ENCODE measurements around the gene ADAMTS19.

The ADAMTS19 gene

DNA sequence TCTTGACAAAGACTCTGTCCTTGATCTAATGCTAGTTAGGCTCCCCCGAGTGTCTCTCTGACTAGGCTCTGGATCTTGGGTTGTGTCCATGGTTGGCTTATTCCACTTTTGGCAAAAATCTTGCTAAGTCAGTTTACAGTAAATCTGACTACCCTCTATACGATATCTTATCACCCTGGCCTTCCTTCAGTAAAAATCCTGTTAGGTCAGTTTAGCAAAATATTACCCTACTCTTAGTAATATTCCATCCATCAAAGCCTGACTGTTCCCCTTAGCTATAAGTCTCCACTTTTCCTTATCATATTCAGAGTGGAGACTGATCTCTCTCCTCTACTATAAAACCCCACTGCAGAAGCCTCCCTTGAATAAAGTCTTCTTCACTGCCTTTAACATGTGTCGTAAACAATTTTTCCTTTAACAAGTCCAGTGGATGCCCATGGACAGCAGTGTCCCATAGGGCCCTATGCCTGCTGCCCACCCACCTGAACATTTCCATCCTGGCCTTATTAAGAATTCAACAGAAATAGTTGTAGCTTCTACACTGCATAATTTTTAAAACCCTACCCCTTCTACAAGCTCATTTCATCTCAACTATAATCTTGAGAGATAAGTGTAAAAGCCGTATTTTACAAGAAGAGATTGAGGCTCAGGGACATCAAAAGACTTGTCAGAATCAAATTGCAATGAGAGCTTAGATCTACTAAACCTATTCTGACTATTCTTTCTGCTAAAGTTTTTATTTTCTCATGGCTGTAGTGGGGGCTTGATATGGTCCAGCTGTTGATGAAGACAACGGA lies 310.1 kb downstream of the ADAMTS19 start:
- no peak for DNase-seq

GRCh38 chr5:129771058-129771838 lies 311.1 kb downstream of the ADAMTS19 start:
- DNase-seq = peak; percentile 67

DNA sequence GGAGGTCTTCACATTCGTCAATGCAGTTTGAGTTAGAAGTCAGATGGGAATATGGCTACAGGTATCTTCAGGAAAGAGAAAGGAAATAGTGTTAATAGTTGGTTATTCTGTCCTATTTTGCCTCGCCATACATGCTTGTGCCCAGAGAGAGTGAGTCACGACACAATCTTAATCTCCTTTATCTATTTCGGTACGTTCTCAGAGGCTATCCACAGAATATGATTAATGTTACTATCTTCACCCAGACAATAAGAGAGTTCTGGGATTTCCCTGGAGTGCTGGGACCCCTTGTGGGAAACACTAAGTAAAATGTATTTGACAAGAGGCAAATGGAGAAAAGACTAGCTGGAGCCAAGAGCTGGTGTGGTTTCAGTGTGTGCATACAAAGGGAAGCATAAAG lies 313.3 kb downstream of the ADAMTS19 start:
- no peak for DNase-seq

- no peak for DNase-seq
Measured at GRCh38 chr5:129781594-129781993, 321.5 kb downstream of the ADAMTS19 start.

Measured in hematopoietic multipotent progenitor cell treated with erythropoietin and hydrocortisone succinate and interleukin-3 and kit ligand, for 8 days (in vitro differentiated cells).